ENCODE data around the gene NENF.

Gene NENF

DNA sequence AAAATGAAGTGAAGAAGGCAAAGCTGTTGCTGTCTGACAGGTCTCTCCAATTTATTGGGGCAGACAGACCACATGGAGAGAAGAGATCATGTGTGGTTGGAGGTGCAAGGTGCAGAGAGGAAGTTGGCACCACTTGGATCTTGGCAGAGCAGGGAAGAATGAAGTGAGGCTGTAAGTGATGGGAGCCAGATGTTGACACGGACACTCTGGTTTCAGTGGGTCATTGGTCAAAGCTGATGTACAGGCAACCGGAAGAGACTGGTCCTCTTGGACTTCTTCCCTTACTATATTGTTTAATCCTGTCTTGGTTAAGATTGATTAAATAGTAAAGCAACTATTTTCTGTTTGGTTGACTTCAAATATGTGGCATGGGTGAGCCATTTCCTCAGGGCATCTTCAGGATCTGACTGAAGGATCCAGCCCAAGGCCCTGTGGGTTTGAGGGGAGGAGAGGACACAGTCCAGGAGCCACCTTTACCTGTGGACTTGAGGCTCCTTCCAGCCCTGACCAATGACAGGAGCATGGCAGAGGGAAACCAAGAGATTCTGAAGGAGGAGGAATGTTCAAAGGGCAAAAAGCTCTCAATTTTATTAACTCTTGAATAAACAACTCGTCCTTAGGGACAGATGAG, 49.4 kb downstream of the NENF start:
- no peak for DNase-seq (ENCODE audit: low read depth in 2 of 2)

- DNase-seq (ENCODE audit: low read depth in 2 of 2), result no peak
Measured at GRCh38 chr1:212482637-212483441, 50.1 kb downstream of the NENF start.

GRCh38 chr1:212484701-212485570, 52.2 kb downstream of the NENF start:
- no peak for DNase-seq (ENCODE audit: low read depth in 2 of 2)

DNA sequence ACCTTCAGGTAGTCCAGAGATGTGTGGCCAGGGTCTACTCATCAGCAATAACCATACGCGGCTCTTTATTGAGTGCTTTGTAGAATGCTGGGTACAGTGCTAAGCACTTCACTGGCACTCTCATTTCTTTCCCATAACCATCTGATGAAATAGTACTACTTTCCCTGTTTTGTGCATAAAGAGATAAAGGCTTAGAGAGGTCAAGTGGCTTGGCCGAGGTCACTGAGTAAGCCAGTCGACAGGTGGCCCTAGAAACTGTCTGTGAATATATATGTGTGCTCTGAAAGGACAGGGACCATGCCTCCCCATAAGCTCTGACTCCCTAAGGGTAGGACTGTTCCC, 52.8 kb downstream of the NENF start:
- no peak for DNase-seq (ENCODE audit: low read depth in 2 of 2)

DNA sequence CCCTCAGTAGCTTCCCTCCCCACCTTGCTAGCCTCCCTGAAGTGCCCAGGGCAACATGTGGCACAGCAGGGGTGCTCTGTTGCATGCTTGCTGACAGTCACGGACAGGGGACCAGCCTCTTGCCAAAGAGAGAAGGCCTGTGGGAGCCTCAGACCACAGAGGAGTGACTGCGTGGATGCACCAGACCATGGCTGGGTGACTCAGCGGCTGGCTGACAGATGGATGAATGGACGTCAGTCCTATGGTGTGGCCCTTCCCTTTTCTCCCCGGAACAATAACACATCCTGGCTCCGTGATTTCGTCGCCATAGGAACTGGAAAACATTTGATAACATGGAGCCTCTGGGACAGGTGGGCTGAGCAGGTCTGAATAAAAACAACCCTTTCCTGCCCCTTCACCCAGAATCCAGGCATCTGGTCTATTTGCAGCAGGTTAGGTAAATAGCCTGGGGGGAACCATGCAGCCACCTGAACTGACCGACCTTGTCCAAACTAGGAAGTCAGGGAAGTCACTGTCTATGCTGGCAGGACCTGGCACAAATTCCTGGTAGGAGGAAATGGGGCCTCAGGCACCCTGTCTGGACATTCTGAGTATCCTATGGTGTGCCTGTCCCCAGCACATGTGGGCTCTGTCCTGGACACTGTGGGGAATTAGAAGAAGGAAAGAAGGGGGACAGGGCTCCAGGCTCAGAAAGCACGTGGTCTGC, 53.3 kb downstream of the NENF start:
- DNase-seq (ENCODE audit: low read depth in 2 of 2), result no peak

DNA sequence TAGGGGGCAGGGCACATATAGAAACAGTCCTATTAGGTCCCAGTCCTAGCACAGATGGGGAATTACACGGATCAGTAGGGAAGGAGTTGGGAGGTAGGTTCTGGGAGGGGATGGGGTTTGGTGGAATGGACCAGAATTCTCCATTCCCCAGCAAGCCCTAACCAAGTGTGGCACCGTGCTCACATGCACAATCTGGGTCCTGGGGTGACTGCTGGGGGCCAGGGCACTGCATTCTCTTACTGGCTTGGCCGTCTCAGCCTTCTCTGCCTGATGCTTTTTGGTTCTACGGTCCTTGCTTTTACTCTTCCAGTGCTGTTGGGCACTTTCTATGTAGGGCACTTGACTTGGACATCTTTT, 53.9 kb downstream of the NENF start:
- DNase-seq (ENCODE audit: low read depth in 2 of 2), result no peak

GRCh38 chr1:212487286-212487685, 54.6 kb downstream of the NENF start:
- DNase-seq (ENCODE audit: low read depth in 2 of 2), result no peak

DNA sequence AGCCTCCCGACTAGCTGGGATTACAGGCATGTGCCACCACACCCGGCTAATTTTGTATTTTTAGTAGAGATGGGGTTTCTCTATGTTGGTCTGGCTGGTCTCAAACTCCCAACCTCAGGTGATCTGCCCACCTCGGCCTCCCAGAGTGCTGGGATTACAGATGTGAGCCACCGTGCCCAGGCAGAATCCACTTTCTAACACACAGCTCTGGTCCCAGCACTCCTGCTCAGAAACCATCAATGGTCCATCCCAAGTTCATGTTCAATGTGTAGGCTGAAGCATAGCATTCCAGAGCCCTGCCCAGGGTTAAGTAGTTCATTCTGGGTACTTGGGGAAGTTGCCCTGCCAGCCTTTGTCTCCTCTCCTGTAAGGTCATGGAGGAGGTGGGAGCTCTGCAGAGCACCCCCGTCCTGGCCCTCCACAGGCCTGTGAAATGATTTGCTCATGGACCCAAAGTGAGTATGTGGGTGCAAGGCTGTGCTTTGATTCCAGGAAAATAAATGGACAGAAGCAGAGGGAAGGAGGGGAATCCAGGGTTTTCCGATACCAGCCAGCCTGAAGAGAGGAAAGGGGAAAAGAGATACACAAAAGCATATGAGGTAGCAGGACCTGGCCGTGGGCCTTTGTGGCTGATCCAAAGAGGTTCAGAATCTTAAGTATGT, 55.2 kb downstream of the NENF start:
- DNase-seq (ENCODE audit: low read depth in 2 of 2), result no peak

DNA sequence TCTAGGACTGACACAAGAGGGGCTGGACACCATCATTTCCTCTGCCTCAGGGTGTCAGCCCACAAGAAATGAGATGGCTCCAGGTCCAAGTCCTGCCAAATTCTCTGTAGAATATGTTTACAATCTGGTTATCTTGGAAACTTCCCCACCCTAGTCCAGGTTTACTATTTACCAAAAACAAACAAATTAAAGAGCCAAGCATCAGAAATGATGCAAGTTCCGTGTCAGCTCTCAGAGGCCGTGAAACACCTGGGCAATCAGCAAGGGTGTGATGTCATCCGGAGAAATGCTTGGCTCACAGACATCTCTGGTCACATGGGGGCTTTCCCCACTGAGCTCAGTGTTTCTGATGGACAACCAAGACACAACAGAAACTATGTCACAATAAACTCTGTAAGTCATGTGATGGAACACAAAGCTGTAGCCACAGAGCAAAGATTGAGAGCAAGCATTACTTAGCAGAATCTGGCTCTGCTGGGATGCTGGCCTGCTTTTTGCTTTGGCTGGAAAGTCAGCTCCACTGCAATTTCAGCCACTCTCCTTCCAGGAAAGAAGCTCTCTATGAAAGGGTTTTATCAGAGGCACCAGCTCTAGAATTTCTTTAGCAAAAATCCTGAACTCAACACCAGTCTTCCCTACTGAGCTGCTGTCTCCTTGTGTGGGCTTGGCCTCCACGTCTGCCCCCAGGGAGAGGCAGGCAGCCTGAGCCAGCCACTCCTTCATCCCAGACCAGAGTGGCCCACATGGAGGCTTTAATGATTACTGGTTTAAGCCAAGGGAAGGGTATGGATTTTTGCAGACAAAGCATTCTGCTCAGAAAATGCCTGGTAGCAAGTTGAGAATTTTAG, 55.9 kb downstream of the NENF start:
- DNase-seq (ENCODE audit: low read depth in 2 of 2), result no peak

DNA sequence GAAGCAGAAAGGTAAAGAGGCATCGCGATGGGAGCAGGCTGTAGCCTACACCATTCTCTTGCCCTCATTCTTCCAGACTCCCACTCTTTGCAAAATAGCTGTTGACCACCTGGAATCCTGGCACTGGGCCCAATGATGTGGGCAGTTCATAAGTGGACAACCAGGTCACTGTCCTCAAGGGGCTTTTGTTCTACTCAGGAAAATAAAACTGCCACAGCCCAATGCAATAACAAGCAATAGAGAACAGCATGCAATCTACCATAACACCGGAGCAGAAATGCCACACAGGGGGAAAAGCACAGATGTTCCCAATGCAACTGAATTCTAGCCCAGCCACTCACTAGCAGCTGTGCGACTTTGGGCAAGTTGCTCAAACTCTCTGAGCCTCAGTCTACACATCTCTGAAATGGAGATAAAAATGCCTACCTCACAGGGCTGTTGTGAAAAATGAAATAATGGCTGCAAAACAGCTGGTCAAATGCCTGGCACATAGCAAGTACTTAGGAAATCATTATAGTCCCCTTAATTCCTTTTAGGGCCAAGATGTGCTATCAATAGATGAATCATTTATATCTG, 56.7 kb downstream of the NENF start:
- DNase-seq (ENCODE audit: low read depth in 2 of 2), result no peak

DNA sequence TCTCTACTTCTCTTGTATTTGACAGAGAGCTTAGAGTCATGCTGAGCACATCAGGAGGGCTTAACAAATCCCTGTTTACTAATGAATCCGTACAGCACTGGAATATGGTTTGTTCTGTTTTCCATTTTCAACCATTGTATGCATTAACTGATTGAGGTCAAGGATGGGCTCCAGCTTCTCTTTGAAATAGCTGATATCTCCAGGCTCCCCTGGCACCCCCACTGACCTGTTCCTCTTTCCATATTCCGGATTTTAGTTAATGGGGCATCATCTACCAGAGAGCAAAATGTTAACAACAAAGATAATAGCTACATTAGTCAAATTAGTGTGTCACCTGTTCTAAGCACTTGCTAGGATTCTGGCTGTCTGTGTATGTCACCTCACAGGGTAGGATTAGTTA, 57.6 kb downstream of the NENF start:
- DNase-seq (ENCODE audit: low read depth in 2 of 2), result no peak

- no peak for DNase-seq (ENCODE audit: low read depth in 2 of 2)
Measured at GRCh38 chr1:212491454-212491853, 58.7 kb downstream of the NENF start.

Data from activated CD4-positive, alpha-beta T cell treated with anti-CD3 and anti-CD28 coated beads for 24 hours (primary cell).